GM18498 (cell line): Measurements from ENCODE around the gene C6orf15.

ENCODE experiments used
- ATAC-seq: cut with Tn5 transposase; IDR thresholded peaks from one replicate; pipeline ENCODE4 v1.9.1; 2021; ENCODE audit warnings: mild to moderate bottlenecking, moderate library complexity; ENCODE audit not compliant: unreplicated experiment

C6orf15 gene

GRCh38 chr6:31112478-31112877 is at the start of gene C6orf15:
Gene C6orf15, minus strand, starts transcription at chr6:31112575. Its CDS starts 20 bp downstream, at chr6:31112555.
- ATAC-seq = no peak

GRCh38 chr6:31161216-31162126 is 49.1 kb upstream of the C6orf15 start:
- ATAC-seq = no peak

- ATAC-seq = no peak
Observed at GRCh38 chr6:31158863-31159855, 46.8 kb upstream of the C6orf15 start.

GRCh38 chr6:31158140-31158862 is 45.9 kb upstream of the C6orf15 start, which contains the start of gene TCF19:
Gene TCF19, plus strand, starts transcription at chr6:31158589. Its CDS starts 881 bp downstream, at chr6:31159470.
- ATAC-seq = peak; percentile 89

- no peak for ATAC-seq
Observed at GRCh38 chr6:31157513-31158139, 45.3 kb upstream of the C6orf15 start, which contains the start of gene CCHCR1. Gene CCHCR1, minus strand, starts transcription at chr6:31157802. Its CDS starts 202 bp downstream, at chr6:31157600.

- no peak for ATAC-seq
Observed at GRCh38 chr6:31156641-31157040, 44.3 kb upstream of the C6orf15 start.

GRCh38 chr6:31154436-31154835 is 42.1 kb upstream of the C6orf15 start:
- no peak for ATAC-seq

GRCh38 chr6:31152781-31153180 is 40.4 kb upstream of the C6orf15 start:
- ATAC-seq = no peak

GRCh38 chr6:31149827-31150447 is 37.6 kb upstream of the C6orf15 start:
- no peak for ATAC-seq

- no peak for ATAC-seq
Observed at GRCh38 chr6:31145386-31145785, 33.0 kb upstream of the C6orf15 start.

- no peak for ATAC-seq
Observed at GRCh38 chr6:31144970-31145340, 32.6 kb upstream of the C6orf15 start.

- no peak for ATAC-seq
Observed at GRCh38 chr6:31144296-31144969, 32.1 kb upstream of the C6orf15 start.

GRCh38 chr6:31143148-31143547 is 30.8 kb upstream of the C6orf15 start:
- no peak for ATAC-seq

GRCh38 chr6:31142361-31142761 is 30.0 kb upstream of the C6orf15 start:
- no peak for ATAC-seq

GRCh38 chr6:31140643-31141042 is 28.3 kb upstream of the C6orf15 start:
- ATAC-seq = no peak

- no peak for ATAC-seq
Observed at GRCh38 chr6:31139599-31139998, 27.2 kb upstream of the C6orf15 start.

GRCh38 chr6:31138982-31139381 is 26.6 kb upstream of the C6orf15 start, which contains the start of gene PSORS1C2:
Gene PSORS1C2, minus strand, starts transcription at chr6:31139066. Its CDS starts 40 bp downstream, at chr6:31139026.
- ATAC-seq = no peak

- no peak for ATAC-seq
Observed at GRCh38 chr6:31135710-31136109, 23.3 kb upstream of the C6orf15 start.

GRCh38 chr6:31132806-31133205 is 20.4 kb upstream of the C6orf15 start:
- no peak for ATAC-seq
